DOHH2 (cell line): ENCODE results near the gene RELN.

ENCODE experiments used
- H3F3A ChIP-seq: fragments of 200-600 bp; sonication (generic), shearing (Covaris generic); 2 replicates; pipeline ENCODE4 v1.6.0; 2016; ENCODE audit warnings: antibody characterized with exemption, mild to moderate bottlenecking; ENCODE audit not compliant: control insufficient read depth, insufficient read depth
- H3K27ac ChIP-seq: fragments of 200-600 bp; sonication (generic); 2 replicates; pipeline ENCODE4 v1.5.1; 2014; ENCODE audit warnings: low read depth, mild to moderate bottlenecking, low read length, moderate library complexity
- H3K27me3 ChIP-seq: fragments of 200-600 bp; sonication (generic); 2 replicates; pipeline ENCODE4 v1.6.1; 2014; ENCODE audit warnings: mild to moderate bottlenecking, low read length, mixed read lengths; ENCODE audit not compliant: control insufficient read depth
- H3K36me3 ChIP-seq: fragments of 200-600 bp; sonication (generic); 2 replicates; pipeline ENCODE4 v1.6.1; 2014; ENCODE audit warnings: mild to moderate bottlenecking, low read length, moderate library complexity, mixed read lengths; ENCODE audit not compliant: control insufficient read depth
- H3K4me1 ChIP-seq: fragments of 200-600 bp; sonication (generic); 2 replicates; pipeline ENCODE4 v1.6.1; 2014; ENCODE audit warnings: mild to moderate bottlenecking, low read length, mixed read lengths; ENCODE audit not compliant: control insufficient read depth
- H3K4me2 ChIP-seq: fragments of 200-600 bp; sonication (generic); 2 replicates; pipeline ENCODE4 v1.6.0; 2014; ENCODE audit warnings: mild to moderate bottlenecking, low read length, moderate library complexity
- H3K4me3 ChIP-seq: fragments of 200-600 bp; sonication (generic); 2 replicates; pipeline ENCODE4 v1.5.1; 2014; ENCODE audit warnings: mild to moderate bottlenecking, low read length, mixed read lengths
- H3K79me2 ChIP-seq: fragments of 200-600 bp; sonication (generic); 2 replicates; pipeline ENCODE4 v1.6.1; 2014; ENCODE audit warnings: mild to moderate bottlenecking, low read length, mixed read lengths; ENCODE audit not compliant: control insufficient read depth
- H3K9me2 ChIP-seq: fragments of 200-600 bp; sonication (generic); replicated peaks from 2 replicates; pipeline ENCODE4 v1.6.1; 2014; ENCODE audit warnings: mild to moderate bottlenecking, low read length, mixed read lengths; ENCODE audit not compliant: control insufficient read depth
- H3K9me3 ChIP-seq: fragments of 200-600 bp; sonication (generic); 2 replicates; pipeline ENCODE4 v1.6.1; 2014; ENCODE audit warnings: antibody characterized with exemption, low read length, mixed read lengths; ENCODE audit not compliant: control insufficient read depth, insufficient read depth
- H4K20me1 ChIP-seq: fragments of 200-600 bp; sonication (generic); 2 replicates; pipeline ENCODE4 v1.6.0; 2014; ENCODE audit warnings: low read depth, mild to moderate bottlenecking, antibody characterized with exemption, low read length, moderate library complexity; ENCODE audit not compliant: control insufficient read depth, insufficient read depth
- EZH2phosphoT487 ChIP-seq: fragments of 200-600 bp; sonication (generic); IDR thresholded peaks from 2 replicates; pipeline ENCODE4 v1.6.1; 2017; ENCODE audit warnings: borderline replicate concordance, mild to moderate bottlenecking, antibody characterized with exemption, low read length, moderate library complexity, mixed read lengths
- TF ChIP-seq, protein P1 (sequence below): fragments of 200-600 bp; sonication (generic); IDR thresholded peaks from one replicate; pipeline ENCODE4 v1.5.1; 2014; ENCODE audit warnings: antibody characterized with exemption, mild to moderate bottlenecking, low read depth, low read length; ENCODE audit not compliant: poor library complexity, severe bottlenecking

The RELN gene

DNA sequence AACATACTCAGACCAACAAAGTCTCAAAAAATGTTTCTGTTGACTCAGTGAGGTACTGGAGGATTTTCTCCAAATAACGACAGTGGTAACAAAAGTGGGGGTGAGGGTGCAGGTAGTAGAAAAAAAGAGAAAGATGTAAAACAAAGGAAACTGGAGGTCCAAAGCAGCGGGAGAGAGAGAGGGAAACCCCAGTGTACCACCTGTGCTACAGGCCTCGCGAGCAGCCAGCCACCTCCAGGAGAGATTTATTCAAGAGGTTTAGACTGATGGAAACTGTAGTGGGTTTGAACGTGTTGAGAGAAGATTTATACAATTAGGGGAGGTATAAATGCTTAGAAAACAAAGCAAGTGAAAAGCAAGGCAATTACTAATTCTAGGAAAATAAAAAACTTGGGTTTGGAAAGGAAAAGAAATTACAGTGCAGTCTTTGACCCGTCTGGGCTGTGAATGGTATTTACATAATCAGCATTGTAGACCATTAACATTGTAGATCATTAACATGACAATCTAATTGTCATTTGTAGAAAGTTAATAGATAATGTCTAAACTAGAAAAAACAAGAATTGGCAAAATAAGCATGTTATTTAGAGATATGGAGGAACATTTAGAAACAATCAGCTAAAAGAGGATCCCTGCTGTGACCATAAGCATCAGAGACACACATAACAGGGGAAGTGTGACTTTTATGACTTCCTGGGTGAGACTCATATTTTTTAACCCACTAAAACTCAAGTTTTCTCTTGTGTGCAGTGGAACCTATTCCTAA, 180.0 kb downstream of the RELN start:
- no peak overlapping the region for H3K27ac ChIP-seq
- peaks cover 7% of the 10 kb centered on the region; the same call in 1 of the 2 replicates for H3K27me3 ChIP-seq
- H3K9me3 ChIP-seq = no peaks in the 10 kb centered on the region
- no peak overlapping the region for H3K4me3 ChIP-seq
- no peaks in the 10 kb centered on the region for H3K4me1 ChIP-seq
- TF ChIP-seq EZH2phosphoT487 = no peak
- TF ChIP-seq, protein P1, sequence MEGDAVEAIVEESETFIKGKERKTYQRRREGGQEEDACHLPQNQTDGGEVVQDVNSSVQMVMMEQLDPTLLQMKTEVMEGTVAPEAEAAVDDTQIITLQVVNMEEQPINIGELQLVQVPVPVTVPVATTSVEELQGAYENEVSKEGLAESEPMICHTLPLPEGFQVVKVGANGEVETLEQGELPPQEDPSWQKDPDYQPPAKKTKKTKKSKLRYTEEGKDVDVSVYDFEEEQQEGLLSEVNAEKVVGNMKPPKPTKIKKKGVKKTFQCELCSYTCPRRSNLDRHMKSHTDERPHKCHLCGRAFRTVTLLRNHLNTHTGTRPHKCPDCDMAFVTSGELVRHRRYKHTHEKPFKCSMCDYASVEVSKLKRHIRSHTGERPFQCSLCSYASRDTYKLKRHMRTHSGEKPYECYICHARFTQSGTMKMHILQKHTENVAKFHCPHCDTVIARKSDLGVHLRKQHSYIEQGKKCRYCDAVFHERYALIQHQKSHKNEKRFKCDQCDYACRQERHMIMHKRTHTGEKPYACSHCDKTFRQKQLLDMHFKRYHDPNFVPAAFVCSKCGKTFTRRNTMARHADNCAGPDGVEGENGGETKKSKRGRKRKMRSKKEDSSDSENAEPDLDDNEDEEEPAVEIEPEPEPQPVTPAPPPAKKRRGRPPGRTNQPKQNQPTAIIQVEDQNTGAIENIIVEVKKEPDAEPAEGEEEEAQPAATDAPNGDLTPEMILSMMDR = no peak
- H3K4me2 ChIP-seq = no peak overlapping the region
- H3K9me2 ChIP-seq = no peaks in the 10 kb centered on the region
- no peaks in the 10 kb centered on the region for H4K20me1 ChIP-seq
- no peaks in the 10 kb centered on the region for H3K79me2 ChIP-seq
- no peaks in the 10 kb centered on the region for H3K36me3 ChIP-seq
- no peaks in the 10 kb centered on the region for H3F3A ChIP-seq

DNA sequence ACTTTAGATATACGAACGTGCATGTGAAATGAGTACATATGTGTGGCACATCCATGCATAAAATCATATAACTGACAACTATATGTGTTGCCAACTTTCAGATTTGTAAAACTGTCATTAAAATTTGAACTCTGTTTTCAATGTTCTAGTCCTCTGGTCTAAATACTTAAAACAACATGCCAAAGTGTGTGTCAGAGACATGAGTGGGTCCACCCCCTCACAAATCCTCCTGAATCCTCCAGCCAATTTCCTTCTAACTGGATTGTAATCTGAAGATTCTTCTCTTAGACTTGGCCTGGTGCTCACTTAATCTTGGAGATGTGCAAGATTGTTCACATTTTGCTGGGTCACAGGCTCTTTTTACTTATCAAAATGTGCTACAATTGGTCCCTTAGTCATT, 184.1 kb downstream of the RELN start:
- TF ChIP-seq, protein P1 = no peak
- Histone ChIP-seq H3K36me3 (no peaks in the 10 kb centered on the region), H3F3A (no peaks in the 10 kb centered on the region), H3K27me3 (no peaks in the 10 kb centered on the region; the same call in 1 of the 2 replicates), H3K27ac (no peak overlapping the region), H3K9me3 (no peaks in the 10 kb centered on the region), H3K4me1 (no peaks in the 10 kb centered on the region), H4K20me1 (no peaks in the 10 kb centered on the region), H3K9me2 (no peaks in the 10 kb centered on the region), H3K4me2 (no peak overlapping the region), H3K79me2 (no peaks in the 10 kb centered on the region), H3K4me3 (no peak overlapping the region)

DNA sequence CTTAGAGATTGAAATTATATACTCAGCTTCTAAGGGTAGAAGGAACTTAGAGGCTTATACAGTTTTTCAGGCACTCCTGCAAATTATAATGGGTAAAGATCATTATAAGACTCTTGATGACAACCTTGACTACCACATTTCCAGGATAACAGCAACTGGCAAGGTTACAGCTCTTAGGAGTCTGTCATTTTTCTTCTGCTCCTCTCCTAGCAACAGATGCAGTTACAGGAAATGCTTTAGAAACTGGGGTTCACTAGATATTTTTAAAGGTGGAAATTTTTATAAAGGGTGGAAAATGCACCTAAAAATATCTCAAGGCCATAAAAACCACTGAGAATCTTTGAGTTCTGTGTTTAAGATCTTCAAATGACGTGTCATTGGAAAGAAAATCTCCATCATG, 185.8 kb downstream of the RELN start:
- H3K79me2 ChIP-seq = no peaks in the 10 kb centered on the region
- no peak overlapping the region for H3K27ac ChIP-seq
- no peaks in the 10 kb centered on the region for H3K4me1 ChIP-seq
- H3K36me3 ChIP-seq = no peaks in the 10 kb centered on the region
- no peak for TF ChIP-seq EZH2phosphoT487
- TF ChIP-seq, protein P1 = no peak
- no peak overlapping the region for H3K4me2 ChIP-seq
- H3K9me2 ChIP-seq = no peaks in the 10 kb centered on the region
- H3K27me3 ChIP-seq = no peaks in the 10 kb centered on the region; the same call in 1 of the 2 replicates
- H3F3A ChIP-seq = no peaks in the 10 kb centered on the region
- H3K4me3 ChIP-seq = no peak overlapping the region
- no peaks in the 10 kb centered on the region for H4K20me1 ChIP-seq
- no peaks in the 10 kb centered on the region for H3K9me3 ChIP-seq
